HFF-Myc (cell line): ENCODE data around the gene AFAP1L2.
A peak's percentile ranks its signal among the peaks of the same experiment; 100 is the strongest.

Experiments
- DNase-seq: peaks from one replicate; pipeline ENCODE4 v3.0.0-alpha.2; 2011; ENCODE audit warnings: low read depth; ENCODE audit errors: extremely low read depth
- H3K4me3 ChIP-seq: replicated peaks from 2 replicates; pipeline ENCODE4 v1.5.1; 2011; ENCODE audit warnings: low read depth, mild to moderate bottlenecking, control low read depth, low read length
- TF ChIP-seq, protein P1 (sequence below): IDR thresholded peaks from 2 replicates; pipeline ENCODE4 v1.5.1; 2012; ENCODE audit warnings: mild to moderate bottlenecking, low read depth, low read length, control low read depth; ENCODE audit errors: missing control alignments

The AFAP1L2 gene

DNA sequence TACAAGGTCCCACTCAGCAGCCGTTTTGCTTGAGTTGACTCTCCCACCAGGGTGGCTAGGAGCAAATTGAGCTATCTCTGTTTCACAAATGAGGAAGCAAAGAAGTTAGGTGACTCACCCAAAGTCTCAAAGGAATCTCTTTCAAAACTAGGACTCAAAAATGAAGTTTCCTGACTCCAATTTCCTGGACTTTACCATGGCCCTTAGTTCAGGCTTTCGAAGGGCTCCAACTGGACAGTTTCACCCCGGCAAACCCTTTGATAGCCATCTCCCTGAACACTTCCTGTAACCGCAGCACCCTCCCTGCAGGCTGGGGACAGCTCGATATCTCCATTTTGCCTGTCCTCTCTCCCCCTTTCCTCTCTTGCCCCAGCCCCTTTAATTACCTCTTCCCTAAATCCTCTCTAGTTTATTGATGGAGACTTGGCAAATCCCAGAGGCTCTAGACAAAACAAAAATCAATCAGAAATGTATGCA lies 4.7 kb upstream of the AFAP1L2 start:
- no peak for DNase-seq
- TF ChIP-seq, protein P1, sequence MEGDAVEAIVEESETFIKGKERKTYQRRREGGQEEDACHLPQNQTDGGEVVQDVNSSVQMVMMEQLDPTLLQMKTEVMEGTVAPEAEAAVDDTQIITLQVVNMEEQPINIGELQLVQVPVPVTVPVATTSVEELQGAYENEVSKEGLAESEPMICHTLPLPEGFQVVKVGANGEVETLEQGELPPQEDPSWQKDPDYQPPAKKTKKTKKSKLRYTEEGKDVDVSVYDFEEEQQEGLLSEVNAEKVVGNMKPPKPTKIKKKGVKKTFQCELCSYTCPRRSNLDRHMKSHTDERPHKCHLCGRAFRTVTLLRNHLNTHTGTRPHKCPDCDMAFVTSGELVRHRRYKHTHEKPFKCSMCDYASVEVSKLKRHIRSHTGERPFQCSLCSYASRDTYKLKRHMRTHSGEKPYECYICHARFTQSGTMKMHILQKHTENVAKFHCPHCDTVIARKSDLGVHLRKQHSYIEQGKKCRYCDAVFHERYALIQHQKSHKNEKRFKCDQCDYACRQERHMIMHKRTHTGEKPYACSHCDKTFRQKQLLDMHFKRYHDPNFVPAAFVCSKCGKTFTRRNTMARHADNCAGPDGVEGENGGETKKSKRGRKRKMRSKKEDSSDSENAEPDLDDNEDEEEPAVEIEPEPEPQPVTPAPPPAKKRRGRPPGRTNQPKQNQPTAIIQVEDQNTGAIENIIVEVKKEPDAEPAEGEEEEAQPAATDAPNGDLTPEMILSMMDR = no peak
- H3K4me3 ChIP-seq = no peak overlapping the region

DNA sequence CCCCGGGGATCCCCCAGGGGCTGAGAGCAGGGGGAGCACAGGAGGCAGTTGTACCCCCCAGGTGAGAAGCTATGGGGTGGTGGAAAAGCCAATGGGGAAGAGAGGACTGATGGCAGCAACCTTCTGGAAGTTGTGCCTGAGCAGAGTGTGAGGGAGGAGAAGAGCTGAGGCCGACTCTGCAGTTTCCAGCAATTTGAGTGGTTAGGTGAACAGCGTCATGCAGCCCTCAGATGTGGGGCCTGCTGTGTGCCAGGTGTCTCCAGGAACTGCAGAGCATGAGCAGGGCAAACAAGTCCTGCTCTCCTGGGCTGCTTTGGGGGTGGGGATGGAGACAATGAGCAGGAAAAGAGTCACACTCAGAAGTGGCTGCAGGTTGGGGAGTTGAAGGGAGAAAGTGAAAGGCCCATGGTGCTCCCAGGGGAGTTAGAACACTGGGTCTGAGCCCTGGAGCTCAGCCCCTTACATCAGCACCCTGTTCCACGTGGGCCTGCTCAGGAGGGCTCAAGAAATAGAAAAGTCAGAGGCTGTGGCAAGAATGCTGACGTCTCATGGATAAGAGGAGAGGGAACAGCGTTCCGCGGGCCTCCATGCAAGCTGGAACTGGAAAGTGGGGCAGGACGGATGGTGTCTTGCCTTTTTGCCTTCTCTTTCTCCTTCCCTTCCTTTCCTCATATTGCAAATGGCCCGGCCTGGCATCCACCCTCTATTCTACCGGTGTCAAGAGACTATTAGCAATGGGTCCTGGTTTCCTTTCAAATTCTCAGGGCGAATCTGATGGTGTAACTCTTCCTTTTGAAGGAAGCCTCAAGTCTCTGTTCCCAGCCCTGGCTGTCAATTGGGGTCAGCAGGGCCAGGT lies 4.0 kb upstream of the AFAP1L2 start:
- no peak for DNase-seq
- TF ChIP-seq, protein P1 = no peak
- H3K4me3 ChIP-seq = no peak overlapping the region

DNA sequence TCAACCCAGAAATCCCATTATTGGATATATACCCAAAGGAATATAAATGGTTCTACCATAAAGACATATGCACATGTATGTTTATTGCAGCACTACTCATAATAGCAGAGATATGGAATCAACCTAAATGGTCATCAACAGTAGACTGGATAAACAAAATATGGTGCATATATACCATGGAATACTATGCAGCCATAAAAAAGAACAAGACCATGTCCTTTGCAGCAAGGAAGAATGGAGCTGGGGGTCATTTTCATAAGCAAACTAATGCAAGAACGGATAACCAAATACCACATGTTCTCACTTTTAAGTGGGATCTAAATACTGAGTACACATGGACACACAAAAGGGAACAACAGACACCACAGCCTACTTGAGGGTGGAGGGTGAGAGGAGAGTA lies 2.2 kb upstream of the AFAP1L2 start:
- DNase-seq = no peak
- TF ChIP-seq, protein P1 = no peak
- H3K4me3 ChIP-seq = no peak overlapping the region

DNA sequence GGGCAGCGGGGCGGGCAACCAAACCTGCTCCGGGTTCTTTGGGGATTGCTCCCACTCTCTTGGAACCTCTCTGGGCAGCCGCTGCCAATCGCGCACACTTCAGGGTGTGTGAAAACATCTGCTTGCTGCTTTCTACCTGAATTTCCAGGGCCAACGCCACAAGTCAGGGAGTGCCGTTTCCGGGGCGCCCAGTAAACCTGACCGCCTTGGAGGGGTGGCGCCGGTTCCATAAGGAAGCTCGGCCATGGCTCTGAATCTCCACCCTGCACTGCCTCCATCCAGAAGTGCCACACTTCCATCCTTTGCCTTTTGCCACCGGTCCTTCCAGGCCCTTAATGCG lies 679 bp upstream of the AFAP1L2 start:
- no peak for DNase-seq
- H3K4me3 ChIP-seq = no peak overlapping the region; the same call in 1 of the 2 replicates
- TF ChIP-seq, protein P1 = no peak

DNA sequence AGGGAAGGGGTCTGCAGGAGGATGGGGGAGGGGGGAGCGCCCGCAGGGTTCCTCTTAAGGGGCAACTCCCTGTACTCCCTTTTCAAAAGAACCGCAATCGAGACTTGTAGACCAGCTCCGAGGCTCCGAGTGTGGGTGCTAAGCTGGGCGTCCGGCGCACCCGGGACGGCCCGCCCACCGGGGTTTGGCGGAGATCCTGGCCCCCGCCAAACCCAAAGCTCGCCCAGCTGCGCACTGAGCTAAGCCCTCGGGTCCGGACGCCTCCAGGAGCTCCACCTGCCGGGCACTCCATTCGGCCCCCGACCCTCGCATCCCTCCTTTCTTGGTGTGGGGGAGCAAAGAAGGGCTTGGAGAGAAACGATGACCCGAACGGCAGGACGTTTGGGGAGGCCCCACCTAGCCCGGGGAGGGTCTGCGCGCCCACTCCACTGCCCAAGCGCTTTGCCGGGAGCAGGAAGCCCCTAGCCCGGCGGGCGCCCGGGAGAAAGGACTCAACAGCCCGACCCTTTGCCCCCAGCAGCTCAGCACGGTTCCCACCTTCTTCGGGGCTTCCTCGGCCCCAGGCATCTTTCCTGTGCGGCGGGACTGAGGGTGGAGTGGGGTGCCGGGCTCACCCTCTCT lies 651 bp downstream of the AFAP1L2 start:
- TF ChIP-seq, protein P1 = no peak
- no peak for DNase-seq
- peak overlapping the region; percentile 26; the same call in 1 of the 2 replicates for H3K4me3 ChIP-seq

DNA sequence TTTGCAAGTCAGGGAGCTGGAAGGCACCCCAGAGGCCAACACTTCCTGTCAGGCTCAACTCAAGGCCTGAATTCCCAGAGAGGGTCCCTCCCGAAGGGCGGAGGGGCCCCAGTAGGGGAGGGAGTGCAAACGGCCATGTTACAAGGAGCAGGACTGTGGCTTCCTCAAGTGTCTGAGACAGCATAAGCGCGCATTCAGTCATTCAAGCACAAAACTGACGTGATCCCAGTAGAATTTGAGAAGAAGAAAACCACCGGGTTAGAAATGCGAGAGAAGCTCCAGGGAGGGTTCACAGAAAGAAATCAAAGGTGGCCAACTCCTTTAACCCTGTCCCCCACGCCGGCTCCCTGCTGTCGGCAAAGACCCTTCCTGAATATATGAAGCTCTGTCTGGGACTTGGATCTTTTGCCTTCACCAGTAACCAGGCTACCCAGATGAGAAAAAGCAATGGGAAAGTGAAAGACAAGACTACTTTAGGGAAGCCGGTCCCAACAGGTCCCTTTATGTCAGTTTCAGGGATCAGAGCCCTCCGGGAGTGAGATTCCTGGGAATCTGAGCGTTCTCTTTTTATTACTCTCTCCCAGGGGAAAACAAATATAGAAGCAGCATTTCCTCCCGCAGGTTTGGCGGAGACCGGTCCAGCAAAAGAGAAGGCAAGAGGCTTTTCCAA lies 1.3 kb downstream of the AFAP1L2 start:
- no peak overlapping the region for H3K4me3 ChIP-seq
- no peak for DNase-seq
- TF ChIP-seq, protein P1 = no peak
